GM23248 (cell line): Measurements from ENCODE around the gene CDH8. TPM values are rescaled to one million over a fixed set of nuclear protein-coding genes. Genes with fewer than 3 reads are reported as not detected.
"Not testable (repeated sequence)": the region's sequence is repeated elsewhere in the genome, so short reads cannot be mapped to it uniquely, and the experiment has no call there.

ENCODE experiments used
- DNase-seq: peaks from one replicate; pipeline ENCODE4 v3.0.0-alpha.2; 2015
- H2AFZ ChIP-seq: fragments of 200-600 bp; sonication (generic); 2 replicates; pipeline ENCODE4 v1.6.1; 2016; ENCODE audit warnings: antibody characterized with exemption
- H3F3A ChIP-seq: fragments of 200-600 bp; sonication (generic); 2 replicates; pipeline ENCODE4 v1.6.1; 2016; ENCODE audit warnings: mild to moderate bottlenecking, antibody characterized with exemption, mixed run types; ENCODE audit not compliant: insufficient read depth
- H3K27ac ChIP-seq: fragments of 200-600 bp; sonication (generic); 2 replicates; pipeline ENCODE4 v1.5.1; 2016; ENCODE audit warnings: mild to moderate bottlenecking
- H3K27me3 ChIP-seq: fragments of 200-600 bp; sonication (generic); replicated peaks from 2 replicates; pipeline ENCODE4 v1.6.1; 2016; ENCODE audit warnings: mild to moderate bottlenecking; ENCODE audit not compliant: insufficient read depth
- H3K36me3 ChIP-seq: fragments of 200-600 bp; sonication (generic); 2 replicates; pipeline ENCODE4 v1.6.1; 2016; ENCODE audit warnings: low read depth, mild to moderate bottlenecking
- H3K4me1 ChIP-seq: fragments of 200-600 bp; sonication (generic); 2 replicates; pipeline ENCODE4 v1.6.1; 2016; ENCODE audit warnings: mild to moderate bottlenecking; ENCODE audit not compliant: insufficient read depth
- H3K4me2 ChIP-seq: fragments of 200-600 bp; sonication (generic); one replicate; pipeline ENCODE4 v1.6.1; 2016; ENCODE audit warnings: mild to moderate bottlenecking; ENCODE audit not compliant: unreplicated experiment
- H3K4me3 ChIP-seq: fragments of 200-600 bp; sonication (generic); 2 replicates; pipeline ENCODE4 v1.5.1; 2016; ENCODE audit warnings: mild to moderate bottlenecking
- H3K79me2 ChIP-seq: fragments of 200-600 bp; sonication (generic); 2 replicates; pipeline ENCODE4 v1.6.1; 2016; ENCODE audit warnings: mild to moderate bottlenecking; ENCODE audit not compliant: insufficient read depth
- H3K9ac ChIP-seq: fragments of 200-600 bp; sonication (generic); 2 replicates; pipeline ENCODE4 v1.6.1; 2016; ENCODE audit warnings: mild to moderate bottlenecking
- H3K9me2 ChIP-seq: fragments of 200-600 bp; sonication (generic); 2 replicates; pipeline ENCODE4 v1.6.1; 2016; ENCODE audit warnings: mixed run types, mild to moderate bottlenecking, moderate library complexity; ENCODE audit not compliant: insufficient read depth
- H3K9me3 ChIP-seq: fragments of 200-600 bp; sonication (generic); one replicate; pipeline ENCODE4 v1.6.1; 2017; ENCODE audit warnings: low read depth
- H4K20me1 ChIP-seq: fragments of 200-600 bp; sonication (generic); 2 replicates; pipeline ENCODE4 v1.6.0; 2016; ENCODE audit not compliant: insufficient read depth
- EZH2 ChIP-seq: fragments of 200-600 bp; sonication (generic); IDR thresholded peaks from 2 replicates; pipeline ENCODE4 v1.6.1; 2018; ENCODE audit warnings: antibody characterized with exemption, mild to moderate bottlenecking; ENCODE audit not compliant: insufficient read depth, poor library complexity, severe bottlenecking
- EZH2phosphoT487 ChIP-seq: fragments of 200-600 bp; sonication (generic); IDR thresholded peaks from 2 replicates; pipeline ENCODE4 v1.6.1; 2018; ENCODE audit warnings: antibody characterized with exemption, moderate library complexity, mild to moderate bottlenecking, low read depth; ENCODE audit not compliant: insufficient read depth
- WGBS, 2 experiments: methylation state at CpG; one replicate each; pipeline ENCODE4 v1.1.6; 2015 to 2017; ENCODE audit warnings: low lambda C conversion rate in 2 of 2, low coverage in 1 of 2; ENCODE audit errors: missing lambda C conversion rate in 2 of 2; 5-methylcytosine and 5-hydroxymethylcytosine counted together
- in situ Hi-C: fragments of 300-500 bp; cut with MboI; formaldehyde crosslinking; loops from 2 replicates; pipeline ENCODE4 v1.15.0; 2020
- polyA plus RNA-seq: library from polyadenylated mRNA; unstranded; fragments of >200 nt; fragmentation: Nextera tagmentation; extraction: Ambion mirVana; gene quantifications from 2 replicates; pipeline ENCODE4 v1.2.1, GENCODE V29; 2016
- total RNA-seq: library from RNA; depleted of rRNA; stranded (reverse); fragments of >200 nt; shearing (Covaris generic); gene quantifications from 2 replicates; pipeline ENCODE4 v1.2.3, GENCODE V29; 2014

CDH8 gene
- total and polyA plus RNA-seq, 2 experiments from 2014 or later = not detected

GRCh38 chr16:61814726-61815347 lies 221.4 kb downstream of the CDH8 start:
- no peak for DNase-seq
- H3K36me3 ChIP-seq = no peaks in the 10 kb centered on the region
- in situ Hi-C loops = no loop called here
- H4K20me1 ChIP-seq = no peaks in the 10 kb centered on the region
- no peak overlapping the region for H3K27ac ChIP-seq
- no peaks in the 10 kb centered on the region for H3K4me1 ChIP-seq
- H3K79me2 ChIP-seq = no peaks in the 10 kb centered on the region
- no peaks in the 10 kb centered on the region for H3K9me3 ChIP-seq
- H3K9me2 ChIP-seq = no peaks in the 10 kb centered on the region
- no peak overlapping the region for H3K4me2 ChIP-seq
- H3F3A ChIP-seq = no peaks in the 10 kb centered on the region
- H3K9ac ChIP-seq = no peak overlapping the region
- no peaks in the 10 kb centered on the region for H3K27me3 ChIP-seq
- TF ChIP-seq EZH2phosphoT487 (no peak), EZH2 (no peak)
- H3K4me3 ChIP-seq = no peak overlapping the region
- no peak overlapping the region for H2AFZ ChIP-seq

- WGBS, 2 experiments = 70% methylated on average over 8 of the region's 8 CpGs
- no peaks in the 10 kb centered on the region for H3K79me2 ChIP-seq
- TF ChIP-seq EZH2phosphoT487 (no peak), EZH2 (no peak)
- H2AFZ ChIP-seq = no peak overlapping the region
- H4K20me1 ChIP-seq = no peaks in the 10 kb centered on the region
- H3K27me3 ChIP-seq = no peaks in the 10 kb centered on the region
- no peaks in the 10 kb centered on the region for H3K9me2 ChIP-seq
- no peaks in the 10 kb centered on the region for H3K9me3 ChIP-seq
- H3K4me2 ChIP-seq = no peak overlapping the region
- H3K36me3 ChIP-seq = no peaks in the 10 kb centered on the region
- no peak overlapping the region for H3K27ac ChIP-seq
- H3F3A ChIP-seq = no peaks in the 10 kb centered on the region
- DNase-seq = no peak
- H3K9ac ChIP-seq = no peak overlapping the region
- in situ Hi-C loops = no loop called here
- H3K4me1 ChIP-seq = no peaks in the 10 kb centered on the region
- no peak overlapping the region for H3K4me3 ChIP-seq
Observed at GRCh38 chr16:61813339-61813738, 222.9 kb downstream of the CDH8 start.

DNA sequence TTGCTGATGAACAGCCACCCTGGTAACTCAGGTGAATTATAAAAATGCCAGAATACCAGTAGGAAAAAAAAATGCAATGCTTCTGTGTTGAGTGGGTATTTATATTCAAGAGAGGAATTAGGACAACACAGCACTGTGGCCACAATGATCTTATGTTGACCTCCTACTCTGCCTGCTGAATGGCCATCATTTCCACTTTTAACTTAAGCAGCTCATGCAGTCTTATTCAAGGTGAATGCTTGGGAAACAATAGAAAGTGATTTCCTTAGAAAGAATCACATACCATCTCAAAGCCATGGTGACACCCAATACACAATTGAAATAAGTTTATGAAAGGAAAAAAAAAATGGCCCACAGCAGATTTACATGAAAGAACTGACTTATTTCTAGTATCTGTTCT lies 224.0 kb downstream of the CDH8 start:
- Histone ChIP-seq H3K4me3 (no peak overlapping the region), H2AFZ (no peak overlapping the region), H3K9me2 (no peaks in the 10 kb centered on the region), H3K79me2 (no peaks in the 10 kb centered on the region), H3F3A (no peaks in the 10 kb centered on the region), H3K4me2 (no peak overlapping the region), H3K27ac (no peak overlapping the region), H3K27me3 (no peaks in the 10 kb centered on the region), H3K9me3 (no peaks in the 10 kb centered on the region), H3K36me3 (no peaks in the 10 kb centered on the region), H4K20me1 (no peaks in the 10 kb centered on the region), H3K4me1 (no peaks in the 10 kb centered on the region), H3K9ac (no peak overlapping the region)
- in situ Hi-C loops = no loop called here
- no peak for DNase-seq
- TF ChIP-seq EZH2phosphoT487 (no peak), EZH2 (no peak)

DNA sequence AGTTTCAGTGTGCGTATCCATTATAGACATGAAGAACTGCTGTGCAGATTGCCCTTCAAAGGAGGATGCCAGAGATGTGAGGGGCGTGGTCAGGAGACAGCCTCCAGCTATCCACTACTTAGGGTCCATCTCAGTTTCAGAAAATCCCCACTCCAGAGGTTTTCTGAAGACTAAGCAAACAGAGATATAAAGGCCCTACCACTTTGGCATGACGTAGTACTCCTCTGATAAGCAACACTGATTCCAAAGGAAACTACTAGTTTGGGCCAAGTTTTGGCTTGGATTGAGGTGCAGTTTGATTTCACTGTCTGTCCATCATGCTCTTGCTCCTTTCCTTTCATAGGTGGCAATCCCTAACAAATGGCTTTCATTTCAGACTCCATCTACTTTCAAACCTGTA lies 228.7 kb downstream of the CDH8 start:
- DNase-seq = no peak
- Histone ChIP-seq H3K27me3 (no peaks in the 10 kb centered on the region), H3K4me2 (no peak overlapping the region), H3K9me2 (no peaks in the 10 kb centered on the region), H3K27ac (no peak overlapping the region), H3K9me3 (no peaks in the 10 kb centered on the region), H3K4me1 (no peaks in the 10 kb centered on the region), H4K20me1 (no peaks in the 10 kb centered on the region), H3K4me3 (no peak overlapping the region), H3K79me2 (no peaks in the 10 kb centered on the region), H3F3A (no peaks in the 10 kb centered on the region), H3K36me3 (no peaks in the 10 kb centered on the region), H2AFZ (no peak overlapping the region), H3K9ac (no peak overlapping the region)
- TF ChIP-seq EZH2phosphoT487 = no peak
- TF ChIP-seq EZH2 = no peak
- in situ Hi-C loops = no loop called here
- 54 to 63% methylated on average over 3 of the region's 3 CpGs for WGBS, 2 experiments

- H3K36me3 ChIP-seq, H3K9me2 ChIP-seq, H3K4me2 ChIP-seq, H3K4me3 ChIP-seq, H2AFZ ChIP-seq, DNase-seq, H3K79me2 ChIP-seq, H4K20me1 ChIP-seq, H3K27me3 ChIP-seq, H3F3A ChIP-seq, H3K27ac ChIP-seq, H3K4me1 ChIP-seq, in situ Hi-C loops, H3K9me3 ChIP-seq, H3K9ac ChIP-seq: not testable (repeated sequence)
- WGBS, 2 experiments = 80 to 83% methylated on average over 7 to 8 of the region's 10 CpGs
Observed at GRCh38 chr16:61801217-61801616, 235.0 kb downstream of the CDH8 start.
